Stimulated activated CD8-positive, alpha-beta memory T cell treated with anti-CD3 and anti-CD28 coated beads, Interleukin-15, amount 100 ng/mL, for 1 hour (primary cell): ENCODE measurements around the gene C5orf58.

Source experiments
- DNase-seq: peaks from one replicate; pipeline ENCODE4 v3.0.0-alpha.2; 2020; ENCODE audit warnings: low read depth

Gene C5orf58

DNA sequence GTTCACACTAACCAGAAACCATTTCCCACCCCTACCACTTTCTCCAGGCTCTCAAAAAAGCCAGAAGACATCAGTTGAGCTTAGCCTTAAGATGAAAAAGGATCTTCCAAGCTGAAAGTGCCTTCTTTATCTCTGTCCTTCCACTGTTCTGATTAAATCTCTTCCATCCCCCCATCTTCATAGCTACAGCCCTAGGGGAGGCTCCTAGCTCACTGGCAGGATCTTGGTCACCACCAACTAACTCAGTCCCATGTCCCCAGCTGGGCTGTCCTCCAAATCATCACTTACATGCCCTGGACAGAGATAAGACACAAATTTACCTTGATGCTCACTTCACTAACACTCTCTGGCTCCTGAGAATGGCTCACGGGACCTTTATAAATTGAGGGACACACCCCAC lies 50.5 kb downstream of the C5orf58 start:
- no peak for DNase-seq

- DNase-seq, result no peak
Measured at GRCh38 chr5:170284231-170284630, 51.4 kb downstream of the C5orf58 start.

- DNase-seq, result no peak
Measured at GRCh38 chr5:170285181-170285580, 52.4 kb downstream of the C5orf58 start.

GRCh38 chr5:170286386-170286925 lies 53.7 kb downstream of the C5orf58 start:
- no peak for DNase-seq

GRCh38 chr5:170287532-170287931 lies 54.7 kb downstream of the C5orf58 start:
- DNase-seq, result no peak

GRCh38 chr5:170288151-170288550 lies 55.4 kb downstream of the C5orf58 start:
- DNase-seq, result no peak

- no peak for DNase-seq
Measured at GRCh38 chr5:170288551-170288950, 55.8 kb downstream of the C5orf58 start.

- no peak for DNase-seq
Measured at GRCh38 chr5:170289121-170289520, 56.3 kb downstream of the C5orf58 start.

- DNase-seq, result no peak
Measured at GRCh38 chr5:170289764-170290163, 57.0 kb downstream of the C5orf58 start.

DNA sequence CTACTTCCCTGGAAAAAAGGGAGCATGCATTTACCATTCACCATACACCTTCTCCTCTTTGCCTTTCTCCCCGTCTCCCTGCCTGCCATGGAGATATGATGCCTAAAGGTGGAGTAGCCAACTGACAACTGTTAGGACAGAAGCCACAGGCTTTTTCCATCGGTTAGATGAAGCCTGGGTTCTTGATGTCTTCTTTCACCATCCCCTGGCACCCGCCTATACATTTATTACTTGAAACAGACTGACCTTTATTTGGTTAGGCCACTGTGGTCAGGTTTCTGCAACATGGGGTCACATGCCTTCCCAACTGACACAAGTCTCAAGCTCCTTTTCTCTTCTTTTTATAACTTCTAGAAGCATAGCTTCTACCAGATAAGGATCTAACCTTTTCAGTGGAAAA lies 57.7 kb downstream of the C5orf58 start:
- no peak for DNase-seq

DNA sequence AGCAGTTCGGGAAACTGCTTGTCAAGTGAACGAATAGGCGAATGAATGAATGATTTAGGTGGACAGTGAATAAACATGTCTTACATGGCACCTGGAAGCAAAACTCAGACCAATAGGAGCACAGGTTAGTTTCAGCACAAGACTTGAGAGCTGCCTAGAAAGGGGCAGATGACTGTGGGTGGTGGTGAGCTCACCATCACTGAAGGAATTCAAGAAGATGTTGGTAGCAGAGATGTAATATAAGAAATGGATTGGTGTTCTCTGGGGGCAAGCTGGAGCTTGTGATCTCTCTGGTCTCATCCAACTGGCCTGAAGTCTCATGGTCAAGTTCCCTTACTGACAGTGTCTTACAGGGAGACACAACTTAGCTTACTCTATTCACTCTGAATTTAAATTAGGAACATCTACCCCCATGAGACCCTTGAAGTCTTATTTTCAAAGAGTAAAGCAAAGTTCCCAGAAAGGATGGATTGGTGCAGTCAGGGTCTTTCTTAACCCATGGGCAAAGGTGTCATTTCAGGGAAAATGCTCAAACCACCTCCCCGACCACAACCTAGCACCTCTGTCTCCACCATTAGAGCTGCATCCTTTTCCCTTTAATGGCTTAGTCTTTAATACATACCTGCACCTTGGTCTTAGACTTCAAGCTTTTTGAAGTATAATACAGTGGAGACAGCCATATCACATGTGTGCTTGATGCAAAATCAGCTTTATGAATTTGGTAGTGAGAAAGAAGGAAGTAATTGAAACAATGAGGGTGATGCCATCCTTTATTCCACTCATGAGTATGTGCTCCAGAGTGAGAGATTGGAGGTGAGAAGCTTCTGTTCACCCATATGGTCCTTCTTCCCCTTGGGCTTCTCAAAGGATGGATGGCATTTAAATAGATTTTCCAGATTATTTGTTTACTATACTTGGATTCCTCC lies 59.7 kb downstream of the C5orf58 start:
- DNase-seq, result no peak

GRCh38 chr5:170293273-170293672 lies 60.5 kb downstream of the C5orf58 start:
- no peak for DNase-seq

DNA sequence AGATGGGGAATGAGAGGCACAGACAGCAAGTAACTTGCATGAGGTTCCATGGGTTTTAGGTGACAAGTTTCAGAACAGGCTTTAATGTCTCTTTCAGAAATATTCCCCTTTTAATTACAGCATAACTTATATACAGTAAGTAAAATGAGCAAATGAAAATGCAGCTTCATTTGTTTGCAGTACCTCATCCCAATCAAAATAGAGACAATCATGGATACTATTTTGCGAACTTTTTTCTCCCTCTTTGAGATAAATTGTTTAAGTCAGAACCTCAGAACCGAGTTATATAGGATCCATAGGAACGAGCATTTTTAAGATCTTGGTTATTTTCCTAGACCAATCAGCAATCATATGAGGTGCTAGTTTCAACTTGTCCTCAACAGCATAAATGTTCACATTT lies 61.3 kb downstream of the C5orf58 start:
- DNase-seq, result no peak

DNA sequence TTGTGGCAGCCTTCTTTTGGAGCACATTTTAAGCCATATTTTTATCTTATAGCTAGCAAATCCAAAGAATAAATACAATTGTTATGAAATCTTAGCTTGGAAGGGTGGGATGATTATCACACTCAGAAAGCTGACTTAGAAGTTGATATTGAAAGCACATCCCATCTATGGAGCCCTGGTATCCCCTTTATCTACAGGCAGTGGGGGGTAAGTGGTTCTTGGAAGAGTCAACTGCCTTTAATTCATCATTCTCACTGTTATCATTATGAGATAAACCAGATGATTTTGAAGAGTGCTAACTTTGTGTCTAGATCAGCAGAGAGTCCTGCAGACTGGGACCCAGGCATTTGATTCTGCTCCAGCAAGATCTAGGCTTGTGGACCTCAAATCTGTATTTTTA lies 61.8 kb downstream of the C5orf58 start:
- DNase-seq, result no peak
